HL-60 (cell line): ENCODE measurements around the gene PCNX2.

ENCODE experiments used
- DNase-seq, 2 experiments: peaks; one replicate each; pipeline ENCODE4 v3.0.0-alpha.2; 2010 to 2020; ENCODE audit warnings: low read depth in 1 of 2, low spot score in 1 of 2
- H3K27ac ChIP-seq: fragments of 250-450 bp; sonication (Bioruptor Pico); replicated peaks from 2 replicates; pipeline ENCODE4 v1.5.1; 2020; ENCODE audit warnings: mild to moderate bottlenecking, moderate library complexity
- H3K27me3 ChIP-seq: fragments of 250-450 bp; sonication (Bioruptor Pico); 2 replicates; pipeline ENCODE4 v1.5.1; 2021; ENCODE audit warnings: mild to moderate bottlenecking, moderate library complexity; ENCODE audit not compliant: insufficient read depth, poor library complexity, severe bottlenecking
- H3K4me3 ChIP-seq: replicated peaks from 2 replicates; pipeline ENCODE4 v1.5.1; 2011; ENCODE audit warnings: mild to moderate bottlenecking, control low read depth, low read length; ENCODE audit not compliant: insufficient read depth
- GABPA ChIP-seq: IDR thresholded peaks from 2 replicates; pipeline ENCODE4 v1.6.1; 2012; ENCODE audit warnings: low read depth
- POLR2AphosphoS5 ChIP-seq: IDR thresholded peaks from 2 replicates; pipeline ENCODE4 v1.6.1; 2012; ENCODE audit warnings: low read depth
- SPI1 ChIP-seq: IDR thresholded peaks from 2 replicates; pipeline ENCODE4 v1.6.1; 2012; ENCODE audit warnings: low read depth, mild to moderate bottlenecking, borderline replicate concordance
- TF ChIP-seq, protein P1 (sequence below): IDR thresholded peaks from 2 replicates; pipeline ENCODE4 v1.6.1; 2012; ENCODE audit warnings: low read depth; ENCODE audit not compliant: insufficient replicate concordance
- TF ChIP-seq, protein P2 (sequence below): IDR thresholded peaks from one replicate; pipeline ENCODE4 v1.5.1; 2011; ENCODE audit warnings: low read length, control low read depth, inconsistent platforms; ENCODE audit not compliant: insufficient read depth

The PCNX2 gene

DNA sequence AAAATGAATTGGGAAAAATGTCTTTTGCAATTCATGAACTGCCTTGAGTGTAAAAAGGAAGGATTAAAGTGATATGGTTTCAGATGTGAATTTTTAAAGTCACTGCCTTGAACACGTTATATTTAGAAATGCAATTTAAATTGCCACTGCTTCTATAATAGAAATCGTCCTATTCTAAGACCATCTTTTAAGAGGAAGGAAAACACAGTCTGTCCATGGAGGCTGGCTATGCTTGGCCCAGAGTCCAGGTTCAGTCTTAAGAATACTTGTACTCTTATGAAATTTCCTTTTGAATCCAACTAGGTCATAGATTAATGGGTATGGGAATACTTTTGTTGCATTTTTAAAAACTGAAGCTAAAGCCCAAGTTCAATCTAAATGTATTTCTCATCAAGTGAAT, 86.0 kb downstream of the PCNX2 start:
- no peak for DNase-seq
- H3K27me3 ChIP-seq: no peaks in the 10 kb centered on the region
- no peak for TF ChIP-seq GABPA
- no peak for TF ChIP-seq POLR2AphosphoS5
- H3K27ac ChIP-seq: no peak overlapping the region
- H3K4me3 ChIP-seq: no peak overlapping the region

DNA sequence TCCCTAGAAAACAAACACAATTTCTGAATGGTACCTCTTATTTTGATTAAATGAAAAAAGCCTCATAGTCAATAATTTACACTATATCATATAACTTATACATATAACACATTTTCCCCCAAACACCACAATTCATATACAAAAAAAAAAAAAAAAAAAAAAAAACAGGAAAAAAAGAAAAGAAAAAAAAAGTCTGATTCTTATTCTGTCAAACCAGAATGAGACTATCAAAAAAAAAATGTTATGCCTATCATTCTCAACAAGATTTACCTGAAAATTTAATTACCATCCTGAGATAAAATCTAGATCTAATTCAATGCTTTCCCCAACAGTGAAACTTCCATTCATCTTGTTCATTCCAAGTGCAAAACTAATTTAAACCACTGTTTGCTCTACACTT, 86.8 kb downstream of the PCNX2 start:
- no peak overlapping the region for H3K27ac ChIP-seq
- H3K27me3 ChIP-seq: no peaks in the 10 kb centered on the region
- TF ChIP-seq, protein P1, sequence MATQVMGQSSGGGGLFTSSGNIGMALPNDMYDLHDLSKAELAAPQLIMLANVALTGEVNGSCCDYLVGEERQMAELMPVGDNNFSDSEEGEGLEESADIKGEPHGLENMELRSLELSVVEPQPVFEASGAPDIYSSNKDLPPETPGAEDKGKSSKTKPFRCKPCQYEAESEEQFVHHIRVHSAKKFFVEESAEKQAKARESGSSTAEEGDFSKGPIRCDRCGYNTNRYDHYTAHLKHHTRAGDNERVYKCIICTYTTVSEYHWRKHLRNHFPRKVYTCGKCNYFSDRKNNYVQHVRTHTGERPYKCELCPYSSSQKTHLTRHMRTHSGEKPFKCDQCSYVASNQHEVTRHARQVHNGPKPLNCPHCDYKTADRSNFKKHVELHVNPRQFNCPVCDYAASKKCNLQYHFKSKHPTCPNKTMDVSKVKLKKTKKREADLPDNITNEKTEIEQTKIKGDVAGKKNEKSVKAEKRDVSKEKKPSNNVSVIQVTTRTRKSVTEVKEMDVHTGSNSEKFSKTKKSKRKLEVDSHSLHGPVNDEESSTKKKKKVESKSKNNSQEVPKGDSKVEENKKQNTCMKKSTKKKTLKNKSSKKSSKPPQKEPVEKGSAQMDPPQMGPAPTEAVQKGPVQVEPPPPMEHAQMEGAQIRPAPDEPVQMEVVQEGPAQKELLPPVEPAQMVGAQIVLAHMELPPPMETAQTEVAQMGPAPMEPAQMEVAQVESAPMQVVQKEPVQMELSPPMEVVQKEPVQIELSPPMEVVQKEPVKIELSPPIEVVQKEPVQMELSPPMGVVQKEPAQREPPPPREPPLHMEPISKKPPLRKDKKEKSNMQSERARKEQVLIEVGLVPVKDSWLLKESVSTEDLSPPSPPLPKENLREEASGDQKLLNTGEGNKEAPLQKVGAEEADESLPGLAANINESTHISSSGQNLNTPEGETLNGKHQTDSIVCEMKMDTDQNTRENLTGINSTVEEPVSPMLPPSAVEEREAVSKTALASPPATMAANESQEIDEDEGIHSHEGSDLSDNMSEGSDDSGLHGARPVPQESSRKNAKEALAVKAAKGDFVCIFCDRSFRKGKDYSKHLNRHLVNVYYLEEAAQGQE: no peak
- no peak overlapping the region for H3K4me3 ChIP-seq
- no peak for DNase-seq

DNA sequence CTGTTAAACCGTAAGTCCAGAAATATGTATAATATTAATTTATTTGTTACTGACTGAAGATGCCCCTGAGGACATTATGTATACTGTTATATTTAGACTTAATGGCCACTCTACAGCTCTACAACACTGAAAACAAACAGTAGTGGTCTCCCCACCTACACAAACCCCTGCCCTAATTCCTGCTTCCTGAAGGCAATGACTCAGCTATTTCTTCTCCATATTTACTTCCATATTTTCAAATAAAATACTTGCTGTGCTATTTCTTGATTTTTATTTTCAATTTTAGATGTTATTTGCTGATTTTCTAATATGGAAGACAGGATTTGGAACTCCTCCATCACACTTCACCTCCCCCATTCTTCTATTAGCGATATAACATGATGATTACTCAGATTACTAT, 97.6 kb downstream of the PCNX2 start:
- H3K27ac ChIP-seq: no peak overlapping the region
- TF ChIP-seq POLR2AphosphoS5 (no peak), SPI1 (no peak), GABPA (no peak)
- TF ChIP-seq, protein P2, sequence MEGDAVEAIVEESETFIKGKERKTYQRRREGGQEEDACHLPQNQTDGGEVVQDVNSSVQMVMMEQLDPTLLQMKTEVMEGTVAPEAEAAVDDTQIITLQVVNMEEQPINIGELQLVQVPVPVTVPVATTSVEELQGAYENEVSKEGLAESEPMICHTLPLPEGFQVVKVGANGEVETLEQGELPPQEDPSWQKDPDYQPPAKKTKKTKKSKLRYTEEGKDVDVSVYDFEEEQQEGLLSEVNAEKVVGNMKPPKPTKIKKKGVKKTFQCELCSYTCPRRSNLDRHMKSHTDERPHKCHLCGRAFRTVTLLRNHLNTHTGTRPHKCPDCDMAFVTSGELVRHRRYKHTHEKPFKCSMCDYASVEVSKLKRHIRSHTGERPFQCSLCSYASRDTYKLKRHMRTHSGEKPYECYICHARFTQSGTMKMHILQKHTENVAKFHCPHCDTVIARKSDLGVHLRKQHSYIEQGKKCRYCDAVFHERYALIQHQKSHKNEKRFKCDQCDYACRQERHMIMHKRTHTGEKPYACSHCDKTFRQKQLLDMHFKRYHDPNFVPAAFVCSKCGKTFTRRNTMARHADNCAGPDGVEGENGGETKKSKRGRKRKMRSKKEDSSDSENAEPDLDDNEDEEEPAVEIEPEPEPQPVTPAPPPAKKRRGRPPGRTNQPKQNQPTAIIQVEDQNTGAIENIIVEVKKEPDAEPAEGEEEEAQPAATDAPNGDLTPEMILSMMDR: no peak
- TF ChIP-seq, protein P1: no peak
- no peak for DNase-seq

DNA sequence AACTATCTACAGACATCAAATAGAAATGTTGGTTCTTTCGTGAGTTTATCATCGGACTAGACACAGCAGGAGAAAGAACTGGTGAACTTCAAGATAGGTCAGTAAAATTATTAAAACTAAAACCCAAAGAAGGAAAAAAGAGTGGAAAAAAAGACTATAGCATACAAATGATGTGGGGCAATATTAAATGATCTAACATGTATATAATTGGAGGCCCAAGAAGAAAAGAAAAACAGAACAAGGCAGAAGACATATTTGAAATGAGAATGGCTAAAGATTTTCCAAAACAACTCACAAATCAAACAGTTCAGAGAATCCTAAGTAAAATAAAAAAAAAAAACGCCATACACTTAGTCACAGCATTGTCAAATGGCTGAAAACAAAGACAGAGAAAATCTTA, 101.8 kb downstream of the PCNX2 start:
- H3K27ac ChIP-seq: no peak overlapping the region
- no peak for DNase-seq
- no peaks in the 10 kb centered on the region for H3K27me3 ChIP-seq
- no peak for TF ChIP-seq GABPA
- TF ChIP-seq, protein P2: no peak
- TF ChIP-seq, protein P1: no peak
- no peak for TF ChIP-seq POLR2AphosphoS5
- no peak for TF ChIP-seq SPI1
- no peak overlapping the region for H3K4me3 ChIP-seq

More for the DNA sequence above, 97.6 kb downstream of the PCNX2 start:
- Histone ChIP-seq H3K27me3 (no peaks in the 10 kb centered on the region), H3K4me3 (no peak overlapping the region)
